DOHH2 (cell line): Measurements from ENCODE around the gene LEFTY2.

ENCODE experiments used
- CTCF ChIP-seq: fragments of 200-600 bp; sonication (generic); IDR thresholded peaks from one replicate; pipeline ENCODE4 v1.5.1; 2014; ENCODE audit warnings: antibody characterized with exemption, mild to moderate bottlenecking, low read depth, low read length; ENCODE audit not compliant: poor library complexity, severe bottlenecking
- EZH2phosphoT487 ChIP-seq: fragments of 200-600 bp; sonication (generic); IDR thresholded peaks from 2 replicates; pipeline ENCODE4 v1.6.1; 2017; ENCODE audit warnings: borderline replicate concordance, mild to moderate bottlenecking, antibody characterized with exemption, low read length, moderate library complexity, mixed read lengths

GRCh38 chr1:225963735-225964530 is 22.9 kb upstream of the LEFTY2 start:
- TF ChIP-seq CTCF (no peak), EZH2phosphoT487 (no peak)
